ENCODE results near the gene KIRREL3. TPM values are rescaled to one million over a fixed set of nuclear protein-coding genes. Genes with fewer than 3 reads are reported as not detected.

KIRREL3 gene
- total RNA-seq, 1 donor from 2014 or later = not detected

- FAIRE-seq = no peak
- TF ChIP-seq CTCF (IDR thresholded peaks at IDR 0.05; ENCODE audit: insufficient read depth, low read length, severe bottlenecking) = no peak
- Histone ChIP-seq H3K4me3 (ENCODE audit: low read depth, low read length) (no peak overlapping the region), H3K36me3 (ENCODE audit: control insufficient read depth, insufficient read depth, low read length) (no peaks in the 10 kb centered on the region), H3K27me3 (ENCODE audit: control insufficient read depth, insufficient read depth, low read length) (no peaks in the 10 kb centered on the region)
- no peak for DNase-seq (ENCODE audit: low read depth)
These were observed 116.0 kb downstream of the KIRREL3 start for GRCh38 chr11:126884594-126884993.

GRCh38 chr11:126884192-126884591 lies 116.4 kb downstream of the KIRREL3 start:
- no peak for DNase-seq (ENCODE audit: low read depth)
- no peaks in the 10 kb centered on the region for H3K27me3 ChIP-seq (ENCODE audit: control insufficient read depth, insufficient read depth, low read length)
- no peak for FAIRE-seq
- TF ChIP-seq CTCF (IDR thresholded peaks at IDR 0.05; ENCODE audit: insufficient read depth, low read length, severe bottlenecking) = no peak
- H3K36me3 ChIP-seq (ENCODE audit: control insufficient read depth, insufficient read depth, low read length) = no peaks in the 10 kb centered on the region
- no peak overlapping the region for H3K4me3 ChIP-seq (ENCODE audit: low read depth, low read length)

- no peak for DNase-seq (ENCODE audit: low read depth)
- FAIRE-seq = no peak
- no peak for TF ChIP-seq CTCF (IDR thresholded peaks at IDR 0.05; ENCODE audit: insufficient read depth, low read length, severe bottlenecking)
These were observed 119.7 kb downstream of the KIRREL3 start for GRCh38 chr11:126880872-126881271.

GRCh38 chr11:126879516-126879915 lies 121.1 kb downstream of the KIRREL3 start:
- TF ChIP-seq CTCF (IDR thresholded peaks at IDR 0.05; ENCODE audit: insufficient read depth, low read length, severe bottlenecking) = no peak
- Histone ChIP-seq H3K36me3 (ENCODE audit: control insufficient read depth, insufficient read depth, low read length) (no peaks in the 10 kb centered on the region), H3K4me3 (ENCODE audit: low read depth, low read length) (no peak overlapping the region), H3K27me3 (ENCODE audit: control insufficient read depth, insufficient read depth, low read length) (no peaks in the 10 kb centered on the region)
- no peak for DNase-seq (ENCODE audit: low read depth)
- no peak for FAIRE-seq

More at GRCh38 chr11:126880872-126881271, 119.7 kb downstream of the KIRREL3 start:
- Histone ChIP-seq H3K27me3 (ENCODE audit: control insufficient read depth, insufficient read depth, low read length) (no peaks in the 10 kb centered on the region), H3K36me3 (ENCODE audit: control insufficient read depth, insufficient read depth, low read length) (no peaks in the 10 kb centered on the region), H3K4me3 (ENCODE audit: low read depth, low read length) (no peak overlapping the region)

GRCh38 chr11:126878913-126879482 lies 121.6 kb downstream of the KIRREL3 start:
- Histone ChIP-seq H3K36me3 (ENCODE audit: control insufficient read depth, insufficient read depth, low read length) (no peaks in the 10 kb centered on the region), H3K4me3 (ENCODE audit: low read depth, low read length) (no peak overlapping the region), H3K27me3 (ENCODE audit: control insufficient read depth, insufficient read depth, low read length) (no peaks in the 10 kb centered on the region)
- no peak for FAIRE-seq
- DNase-seq (ENCODE audit: low read depth) = no peak
- no peak for TF ChIP-seq CTCF (IDR thresholded peaks at IDR 0.05; ENCODE audit: insufficient read depth, low read length, severe bottlenecking)

GRCh38 chr11:126874831-126875230 lies 125.7 kb downstream of the KIRREL3 start:
- no peak overlapping the region for H3K4me3 ChIP-seq (ENCODE audit: low read depth, low read length)
- FAIRE-seq (no peak), DNase-seq (ENCODE audit: low read depth) (no peak)
- H3K27me3 ChIP-seq (ENCODE audit: control insufficient read depth, insufficient read depth, low read length) = no peaks in the 10 kb centered on the region
- TF ChIP-seq CTCF (IDR thresholded peaks at IDR 0.05; ENCODE audit: insufficient read depth, low read length, severe bottlenecking) = no peak
- no peaks in the 10 kb centered on the region for H3K36me3 ChIP-seq (ENCODE audit: control insufficient read depth, insufficient read depth, low read length)

All from bronchial epithelial cell (primary cell).